Naive thymus-derived CD4-positive, alpha-beta T cell (primary cell): ENCODE results near the gene OGFOD2. TPM values are rescaled to one million over a fixed set of nuclear protein-coding genes. Genes with fewer than 3 reads are reported as not detected.

Source experiments
- ATAC-seq: fragments of 150-1000 bp; cut with Tn5 transposase; 2 replicates; pipeline ENCODE4 v1.10.0; 2021; ENCODE audit warnings: mild to moderate bottlenecking, moderate library complexity
- CTCF ChIA-PET: fragments of 350-600 bp; sonication (Branson Sonifier 250); formaldehyde crosslinking; loops from one replicate; lab custom pipeline; 2021; ENCODE audit warnings: antibody characterized with exemption; lab: Charles Lee
- POLR2A ChIA-PET: fragments of 350-600 bp; sonication (Branson Sonifier 250); formaldehyde crosslinking; loops from one replicate; lab custom pipeline; 2021; ENCODE audit warnings: antibody characterized with exemption, inconsistent platforms; lab: Charles Lee
- DNase-seq, 9 donors: peaks; one replicate each; pipeline versions ENCODE4 v3.0.0 to v3.0.0-alpha.2; 2020 to 2022; ENCODE audit warnings: mixed read lengths in 1 of 9
- H3K27ac ChIP-seq: one replicate; pipeline ENCODE4 v1.7.0; 2013; ENCODE audit warnings: mild to moderate bottlenecking, low read depth, low read length, moderate library complexity
- H3K27me3 ChIP-seq, 2 donors: one replicate each; pipeline ENCODE4 v1.7.0; 2013; ENCODE audit warnings: low read length in 2 of 2, mild to moderate bottlenecking in 2 of 2, moderate library complexity in 2 of 2; ENCODE audit not compliant: control insufficient read depth in 2 of 2, insufficient read depth in 2 of 2
- H3K36me3 ChIP-seq, 3 experiments: 1 replicate in 2 of 3; 2 replicates in 1 of 3; pipeline ENCODE4 v1.7.0; 2013; ENCODE audit warnings: low read length in 3 of 3, mild to moderate bottlenecking in 3 of 3, moderate library complexity in 1 of 3; ENCODE audit not compliant: insufficient read depth in 3 of 3, control insufficient read depth in 2 of 3
- H3K4me1 ChIP-seq, 2 donors: one replicate each; pipeline ENCODE4 v1.7.0; 2013; ENCODE audit warnings: low read length in 2 of 2, mild to moderate bottlenecking in 2 of 2, moderate library complexity in 1 of 2; ENCODE audit not compliant: control insufficient read depth in 2 of 2, insufficient read depth in 2 of 2
- H3K4me3 ChIP-seq: 2 replicates; pipeline ENCODE4 v1.7.0; 2013; ENCODE audit warnings: mild to moderate bottlenecking, low read length
- H3K9me3 ChIP-seq, 3 experiments: 1 replicate in 2 of 3; 2 replicates in 1 of 3; pipeline ENCODE4 v1.7.0; 2013; ENCODE audit warnings: low read length in 3 of 3; ENCODE audit not compliant: control insufficient read depth in 2 of 3
- H3K27ac Mint-ChIP-seq, 9 donors: one replicate each; pipeline ENCODE4 v1.8.0; 2020 to 2022; ENCODE audit warnings: mixed read lengths in 9 of 9, mild to moderate bottlenecking in 8 of 9, moderate library complexity in 5 of 9, inconsistent platforms in 2 of 9
- H3K27me3 Mint-ChIP-seq, 5 donors: one replicate each; pipeline ENCODE4 v1.8.0; 2021 to 2022; ENCODE audit warnings: mixed read lengths in 5 of 5, mild to moderate bottlenecking in 1 of 5
- H3K36me3 Mint-ChIP-seq, 5 donors: one replicate each; pipeline ENCODE4 v1.8.0; 2020 to 2022; ENCODE audit warnings: mixed read lengths in 5 of 5, mild to moderate bottlenecking in 3 of 5, inconsistent platforms in 1 of 5
- H3K4me1 Mint-ChIP-seq, 7 donors: one replicate each; pipeline ENCODE4 v1.8.0; 2020 to 2022; ENCODE audit warnings: mixed read lengths in 7 of 7, mild to moderate bottlenecking in 3 of 7, inconsistent platforms in 1 of 7
- H3K4me3 Mint-ChIP-seq, 10 donors: one replicate each; pipeline ENCODE4 v1.8.0; 2020 to 2022; ENCODE audit warnings: mild to moderate bottlenecking in 10 of 10, mixed read lengths in 10 of 10, moderate library complexity in 6 of 10, inconsistent platforms in 2 of 10
- H3K9me3 Mint-ChIP-seq, 11 donors: one replicate each; pipeline ENCODE4 v1.8.0; 2020 to 2022; ENCODE audit warnings: mixed read lengths in 11 of 11, mild to moderate bottlenecking in 4 of 11, inconsistent platforms in 1 of 11, moderate library complexity in 1 of 11
- intact Hi-C, 2 donors: fragments of 100-400 bp; cut with micrococcal nuclease; formaldehyde crosslinking; loops; one replicate each; pipeline ENCODE4 v1.15.1; 2023
- polyA plus RNA-seq, 2 donors: library from polyadenylated mRNA; unstranded; fragments of 300-500 nt; fragmentation: Illumina TruSeq; gene quantifications; one replicate each; pipeline ENCODE4 v1.2.3, GENCODE V29; 2021
- total RNA-seq, 6 experiments: library from RNA in 5 of 6; stranded (reverse) in 5 of 6; gene quantifications; 1 replicate in 5 of 6; 2 replicates in 1 of 6; pipeline ENCODE4 v1.2.3 and lab custom pipeline; 2021 to 2026

Gene OGFOD2
- total and polyA plus RNA-seq, 7 experiments from 2014 or later: 16.8 to 49.1 (median 21.7) TPM

- H3K4me3 ChIP-seq: peak overlapping the region; percentile 84
- peak overlapping the region; percentile 19 to 91 (median 80) for H3K27ac Mint-ChIP-seq
- no peaks in the 10 kb centered on the region for H3K9me3 ChIP-seq
- intact Hi-C loops: loop anchor here (2.0 kb wide), 2 partner anchors 14 to 170 kb away; partner anchors contain the start of genes ABCB9 (in 1 of the 2) and PITPNM2 (in 1 of the 2)
- H3K27me3 Mint-ChIP-seq: no peaks in the 10 kb centered on the region
- peaks cover 0 to 46% (median 3%) of the 10 kb centered on the region in 3 experiments for H3K36me3 ChIP-seq
- H3K4me3 Mint-ChIP-seq: peak overlapping the region; percentile 85 to 95 (median 90)
- H3K4me1 ChIP-seq: peaks cover 34 to 41% of the 10 kb centered on the region in 2 donors
- H3K9me3 Mint-ChIP-seq: peaks cover 0 to 7% (median 0%) of the 10 kb centered on the region in 11 donors
- H3K27me3 ChIP-seq: no peaks in the 10 kb centered on the region
- peaks cover 0 to 16% (median 3%) of the 10 kb centered on the region in 5 donors for H3K36me3 Mint-ChIP-seq
- peak overlapping the region; percentile 81 for H3K27ac ChIP-seq
- POLR2A ChIA-PET: interaction anchor here (0.6 to 3.3 kb wide), 8 partner anchors 22 to 1149 kb away, joined by 3 to 11 read pairs (median 4); partner anchors contain the start of genes MPHOSPH9 and MTRFR
- DNase-seq (peak in 2 of 9 donors; percentile 30 to 40), ATAC-seq (peak; percentile 29)
- H3K4me1 Mint-ChIP-seq: peaks cover 35 to 70% (median 49%) of the 10 kb centered on the region in 7 donors
- CTCF ChIA-PET: interaction anchor here (0.9 to 1.4 kb wide), 2 partner anchors 94 to 258 kb away, joined by 3 to 4 read pairs; no protein-coding TSS in a partner anchor
Observed at GRCh38 chr12:122981036-122981471, 6.0 kb downstream of the OGFOD2 start.

- H3K27ac Mint-ChIP-seq: peak overlapping the region; percentile 19 to 91 (median 80)
- H3K27me3 ChIP-seq: no peaks in the 10 kb centered on the region
- no peak for ATAC-seq
- H3K4me3 ChIP-seq: peak overlapping the region; percentile 84
- H3K27ac ChIP-seq: peak overlapping the region; percentile 81
- peak overlapping the region; percentile 85 to 95 (median 90) for H3K4me3 Mint-ChIP-seq
- intact Hi-C loops: loop anchor here (2.0 kb wide), 2 partner anchors 15 to 169 kb away; partner anchors contain the start of genes ABCB9 (in 1 of the 2) and PITPNM2 (in 1 of the 2)
- no peaks in the 10 kb centered on the region for H3K27me3 Mint-ChIP-seq
- CTCF ChIA-PET: interaction anchor here (0.9 to 1.4 kb wide), 2 partner anchors 93 to 257 kb away, joined by 3 to 4 read pairs; no protein-coding TSS in a partner anchor
- H3K4me1 ChIP-seq: peaks cover 27 to 33% of the 10 kb centered on the region in 2 donors
- peaks cover 32 to 64% (median 44%) of the 10 kb centered on the region in 7 donors for H3K4me1 Mint-ChIP-seq
- peaks cover 0 to 54% (median 3%) of the 10 kb centered on the region in 3 experiments for H3K36me3 ChIP-seq
- DNase-seq: no peak
- POLR2A ChIA-PET: interaction anchor here (0.6 to 3.3 kb wide), 13 partner anchors 10 to 1150 kb away, joined by 3 to 11 read pairs (median 3); partner anchors contain the start of genes MPHOSPH9, MTRFR and PITPNM2
- no peaks in the 10 kb centered on the region for H3K9me3 ChIP-seq
- peaks cover 0 to 16% (median 3%) of the 10 kb centered on the region in 5 donors for H3K36me3 Mint-ChIP-seq
- peaks cover 0 to 7% (median 0%) of the 10 kb centered on the region in 11 donors for H3K9me3 Mint-ChIP-seq
Observed at GRCh38 chr12:122981587-122982476, 6.8 kb downstream of the OGFOD2 start.

- H3K4me3 ChIP-seq: peak overlapping the region; percentile 84
- ChIA-PET POLR2A (interaction anchor here (0.5 to 3.4 kb wide), 9 partner anchors 8 to 264 kb away, joined by 3 to 17 read pairs (median 4); partner anchors contain the start of genes MPHOSPH9, MTRFR, OGFOD2 and PITPNM2), CTCF (interaction anchor here (1.4 kb wide), 1 partner anchor 93 kb away, joined by 4 read pairs; no protein-coding TSS in a partner anchor)
- H3K27me3 ChIP-seq: no peaks in the 10 kb centered on the region
- intact Hi-C loops: no loop called here
- no peak for DNase-seq
- peak overlapping the region; percentile 81 for H3K27ac ChIP-seq
- Mint-ChIP-seq H3K36me3 (peaks cover 0 to 16% (median 3%) of the 10 kb centered on the region in 5 donors), H3K27ac (peak overlapping the region; percentile 9 to 91 (median 80)), H3K4me3 (peak overlapping the region; percentile 85 to 95 (median 90)), H3K4me1 (peaks cover 26 to 58% (median 42%) of the 10 kb centered on the region in 7 donors), H3K9me3 (peaks cover 0 to 7% (median 0%) of the 10 kb centered on the region in 11 donors), H3K27me3 (no peaks in the 10 kb centered on the region)
- ATAC-seq: no peak
- peaks cover 0 to 60% (median 3%) of the 10 kb centered on the region in 3 experiments for H3K36me3 ChIP-seq
- H3K9me3 ChIP-seq: no peaks in the 10 kb centered on the region
- H3K4me1 ChIP-seq: peaks cover 23 to 32% of the 10 kb centered on the region in 2 donors
Observed at GRCh38 chr12:122982477-122982815, 7.4 kb downstream of the OGFOD2 start.

- Mint-ChIP-seq H3K27ac (peak overlapping the region in 8 of 9 donors; percentile 19 to 89 (median 80)), H3K4me1 (peaks cover 22 to 50% (median 38%) of the 10 kb centered on the region in 7 donors), H3K27me3 (no peaks in the 10 kb centered on the region), H3K4me3 (peak overlapping the region; percentile 10 to 95 (median 88)), H3K9me3 (peaks cover 0 to 7% (median 0%) of the 10 kb centered on the region in 11 donors), H3K36me3 (peaks cover 0 to 16% (median 6%) of the 10 kb centered on the region in 5 donors)
- ChIA-PET POLR2A (interaction anchor here (0.5 to 3.4 kb wide), 9 partner anchors 8 to 263 kb away, joined by 3 to 17 read pairs (median 4); partner anchors contain the start of genes MPHOSPH9, MTRFR and OGFOD2), CTCF (interaction anchor here (0.6 kb wide), 1 partner anchor 171 kb away, joined by 3 read pairs; no protein-coding TSS in a partner anchor)
- ATAC-seq (no peak), DNase-seq (no peak)
- peaks cover 0 to 67% (median 5%) of the 10 kb centered on the region in 3 experiments for H3K36me3 ChIP-seq
- no peaks in the 10 kb centered on the region for H3K27me3 ChIP-seq
- H3K4me3 ChIP-seq: no peak overlapping the region
- H3K4me1 ChIP-seq: peaks cover 23 to 32% of the 10 kb centered on the region in 2 donors
- intact Hi-C loops: no loop called here
- H3K27ac ChIP-seq: peak overlapping the region; percentile 81
- H3K9me3 ChIP-seq: no peaks in the 10 kb centered on the region
Observed at GRCh38 chr12:122982963-122983788, 8.1 kb downstream of the OGFOD2 start.

GRCh38 chr12:122983789-122984515 is 8.9 kb downstream of the OGFOD2 start:
- DNase-seq (no peak), ATAC-seq (no peak)
- peak overlapping the region; percentile 81 for H3K27ac ChIP-seq
- H3K36me3 ChIP-seq: peaks cover 0 to 68% (median 9%) of the 10 kb centered on the region in 3 experiments
- H3K4me1 ChIP-seq: peaks cover 23 to 32% of the 10 kb centered on the region in 2 donors
- H3K27me3 ChIP-seq: no peaks in the 10 kb centered on the region
- no peaks in the 10 kb centered on the region for H3K27me3 Mint-ChIP-seq
- H3K9me3 Mint-ChIP-seq: peaks cover 0 to 7% (median 0%) of the 10 kb centered on the region in 11 donors
- H3K36me3 Mint-ChIP-seq: peaks cover 0 to 16% (median 6%) of the 10 kb centered on the region in 5 donors
- peak overlapping the region; percentile 19 to 89 (median 77) for H3K27ac Mint-ChIP-seq
- ChIA-PET CTCF (interaction anchor here (0.6 kb wide), 1 partner anchor 170 kb away, joined by 3 read pairs; no protein-coding TSS in a partner anchor), POLR2A (interaction anchor here (0.9 to 3.4 kb wide), 3 partner anchors 9 to 249 kb away, joined by 4 to 17 read pairs (median 5); partner anchors contain the start of genes MPHOSPH9, MTRFR and OGFOD2)
- peak overlapping the region in 7 of 10 donors; percentile 36 to 95 (median 45) for H3K4me3 Mint-ChIP-seq
- H3K9me3 ChIP-seq: no peaks in the 10 kb centered on the region
- H3K4me1 Mint-ChIP-seq: peaks cover 20 to 49% (median 38%) of the 10 kb centered on the region in 7 donors
- intact Hi-C loops: no loop called here
- H3K4me3 ChIP-seq: no peak overlapping the region
